Fibroblast of peridontal ligament (primary cell): ENCODE measurements around the gene RNASE4.
"Not testable (repeated sequence)": the region's sequence is repeated elsewhere in the genome, so short reads cannot be mapped to it uniquely, and the experiment has no call there.

Experiments used
- DNase-seq: peaks from one replicate; pipeline ENCODE4 v3.0.0-alpha.2; 2010; ENCODE audit errors: extremely low read depth

The RNASE4 gene

GRCh38 chr14:20698934-20699333, 14.6 kb downstream of the RNASE4 start:
- no peak for DNase-seq

- no peak for DNase-seq
Observed at GRCh38 chr14:20699931-20700330, 15.6 kb downstream of the RNASE4 start.

- DNase-seq, result not testable (repeated sequence)
Observed at GRCh38 chr14:20700965-20701364, 16.6 kb downstream of the RNASE4 start.

GRCh38 chr14:20706657-20707355, 22.4 kb downstream of the RNASE4 start:
- no peak for DNase-seq

GRCh38 chr14:20707622-20708021, 23.3 kb downstream of the RNASE4 start:
- no peak for DNase-seq

- DNase-seq, result no peak
Observed at GRCh38 chr14:20711261-20711660, 26.9 kb downstream of the RNASE4 start.

- DNase-seq, result no peak
Observed at GRCh38 chr14:20711685-20712084, 27.3 kb downstream of the RNASE4 start.

- DNase-seq, result no peak
Observed at GRCh38 chr14:20712904-20713303, 28.5 kb downstream of the RNASE4 start.

- DNase-seq, result peak; percentile 74
Observed at GRCh38 chr14:20714593-20715250, 30.4 kb downstream of the RNASE4 start.

GRCh38 chr14:20719777-20720176, 35.4 kb downstream of the RNASE4 start:
- DNase-seq, result no peak

- DNase-seq, result no peak
Observed at GRCh38 chr14:20720741-20721140, 36.4 kb downstream of the RNASE4 start.

- no peak for DNase-seq
Observed at GRCh38 chr14:20722016-20722415, 37.7 kb downstream of the RNASE4 start.

- DNase-seq, result no peak
Observed at GRCh38 chr14:20723488-20723887, 39.1 kb downstream of the RNASE4 start.

GRCh38 chr14:20726121-20726520, 41.8 kb downstream of the RNASE4 start:
- not testable (repeated sequence) for DNase-seq

GRCh38 chr14:20726531-20726930, 42.2 kb downstream of the RNASE4 start:
- DNase-seq, result no peak

GRCh38 chr14:20730891-20731290, 46.5 kb downstream of the RNASE4 start:
- no peak for DNase-seq

GRCh38 chr14:20732477-20732876, 48.1 kb downstream of the RNASE4 start:
- no peak for DNase-seq

- no peak for DNase-seq
Observed at GRCh38 chr14:20732979-20733635, 48.7 kb downstream of the RNASE4 start.

GRCh38 chr14:20733684-20734429, 49.5 kb downstream of the RNASE4 start:
- DNase-seq, result no peak

GRCh38 chr14:20734430-20734806, 50.1 kb downstream of the RNASE4 start:
- DNase-seq, result no peak

GRCh38 chr14:20738292-20738691, 53.9 kb downstream of the RNASE4 start:
- DNase-seq, result not testable (repeated sequence)

- no peak for DNase-seq
Observed at GRCh38 chr14:20742132-20742531, 57.8 kb downstream of the RNASE4 start.
